Stomach (tissue), 9 donors: ENCODE results near the gene LY6G6C. TPM values are rescaled to one million over a fixed set of nuclear protein-coding genes. Genes with fewer than 3 reads are reported as not detected.

Source experiments
- DNase-seq, 2 donors: peaks; one replicate each; pipeline versions ENCODE4 v3.0.0 to v3.0.0-alpha.2; 2013 to 2019
- H3K27ac ChIP-seq, 5 donors: fragments of 200-600 bp in 4 of 5; sonication (generic) in 4 of 5; one replicate each; pipeline ENCODE4 v1.5.1; 2013 to 2019; ENCODE audit warnings: mild to moderate bottlenecking in 1 of 5, moderate library complexity in 1 of 5
- H3K27me3 ChIP-seq, 3 donors: fragments of 200-600 bp; sonication (generic); one replicate each; pipeline ENCODE4 v1.5.1; 2017 to 2019; ENCODE audit warnings: mixed run types in 1 of 3
- H3K36me3 ChIP-seq, 4 donors: fragments of 200-600 bp; sonication (generic); 1 replicate in 3 of 4; 2 replicates in 1 of 4; pipeline ENCODE4 v1.5.1; 2016 to 2019
- H3K4me1 ChIP-seq, 4 donors: fragments of 200-600 bp; sonication (generic); one replicate each; pipeline ENCODE4 v1.5.1; 2016 to 2019
- H3K4me3 ChIP-seq, 4 donors: fragments of 200-600 bp; sonication (generic) in 3 of 4; one replicate each; pipeline ENCODE4 v1.5.1; 2016 to 2019; ENCODE audit warnings: mild to moderate bottlenecking in 1 of 4
- H3K9me3 ChIP-seq, 4 donors: fragments of 200-600 bp; sonication (generic); one replicate each; pipeline ENCODE4 v1.5.1; 2016 to 2019
- EP300 ChIP-seq: sonication (generic); formaldehyde crosslinking; IDR thresholded peaks from one replicate; pipeline ENCODE4 v1.6.1; 2017; ENCODE audit warnings: antibody characterized with exemption
- POLR2A ChIP-seq, 4 donors: fragments of 450-650 bp; IDR thresholded peaks; one replicate each; pipeline ENCODE4 v1.6.1; 2016; ENCODE audit warnings: antibody characterized with exemption in 4 of 4, control low read depth in 2 of 4, mild to moderate bottlenecking in 1 of 4, moderate library complexity in 1 of 4
- POLR2AphosphoS5 ChIP-seq, 3 donors: sonication (generic); formaldehyde crosslinking; IDR thresholded peaks; one replicate each; pipeline ENCODE4 v1.6.1; 2016; ENCODE audit warnings: antibody characterized with exemption in 3 of 3
- WGBS, 5 donors: extraction: QIAGEN DNeasy Blood & Tissue Kit in 3 of 5; methylation state at CpG; one replicate each; pipeline versions ENCODE4 v1.1.5 to v1.1.7; 2013 to 2018; 5-methylcytosine and 5-hydroxymethylcytosine counted together
- intact Hi-C: fragments of 100-400 bp; cut with DNase I; formaldehyde crosslinking; loops from one replicate; pipeline ENCODE4 v1.15.1; 2023; ENCODE audit warnings: low total_unique reads
- polyA plus RNA-seq, 3 donors: library from polyadenylated mRNA; stranded (reverse); fragments of 200-250 nt; gene quantifications; one replicate each; pipeline ENCODE4 v1.2.3, GENCODE V29; 2013
- total RNA-seq, 5 donors: library from RNA; depleted of rRNA; stranded (reverse); fragments of >200 nt; gene quantifications; one replicate each; pipeline versions ENCODE4 v1.1.0 to v1.2.3, GENCODE V29; 2014 to 2016
- TF ChIP-seq, protein P1 (sequence below), 7 experiments: fragments of 450-650 bp in 4 of 7; fragments of 200-600 bp in 3 of 7; sonication (generic) in 3 of 7; IDR thresholded peaks; one replicate each; pipeline ENCODE4 v1.5.1; 2016 to 2019; ENCODE audit warnings: antibody characterized with exemption in 7 of 7, control low read depth in 2 of 7, mild to moderate bottlenecking in 1 of 7
- donor health status: healthy with polysubstance abuse.
- donor health status: Bipolar disorder and iron deficiency.
- donor health status: healthy.

The LY6G6C gene
- total and polyA plus RNA-seq, 8 donors, result 0.90 TPM; not detected in 7

GRCh38 chr6:31692353-31692752, 29.2 kb downstream of the LY6G6C start:
- Histone ChIP-seq H3K36me3 (peaks cover 84 to 100% (median 100%) of the 10 kb centered on the region in 4 donors), H3K27ac (no peak overlapping the region), H3K4me1 (peaks cover 4 to 20% (median 12%) of the 10 kb centered on the region in 4 donors), H3K27me3 (no peaks in the 10 kb centered on the region), H3K4me3 (no peak overlapping the region), H3K9me3 (no peaks in the 10 kb centered on the region)
- no peak for DNase-seq
- WGBS, 5 donors, result 71 to 83% (median 78%) methylated on average over 4 of the region's 4 CpGs
- intact Hi-C loops, result no loop called here
- TF ChIP-seq, protein P1, sequence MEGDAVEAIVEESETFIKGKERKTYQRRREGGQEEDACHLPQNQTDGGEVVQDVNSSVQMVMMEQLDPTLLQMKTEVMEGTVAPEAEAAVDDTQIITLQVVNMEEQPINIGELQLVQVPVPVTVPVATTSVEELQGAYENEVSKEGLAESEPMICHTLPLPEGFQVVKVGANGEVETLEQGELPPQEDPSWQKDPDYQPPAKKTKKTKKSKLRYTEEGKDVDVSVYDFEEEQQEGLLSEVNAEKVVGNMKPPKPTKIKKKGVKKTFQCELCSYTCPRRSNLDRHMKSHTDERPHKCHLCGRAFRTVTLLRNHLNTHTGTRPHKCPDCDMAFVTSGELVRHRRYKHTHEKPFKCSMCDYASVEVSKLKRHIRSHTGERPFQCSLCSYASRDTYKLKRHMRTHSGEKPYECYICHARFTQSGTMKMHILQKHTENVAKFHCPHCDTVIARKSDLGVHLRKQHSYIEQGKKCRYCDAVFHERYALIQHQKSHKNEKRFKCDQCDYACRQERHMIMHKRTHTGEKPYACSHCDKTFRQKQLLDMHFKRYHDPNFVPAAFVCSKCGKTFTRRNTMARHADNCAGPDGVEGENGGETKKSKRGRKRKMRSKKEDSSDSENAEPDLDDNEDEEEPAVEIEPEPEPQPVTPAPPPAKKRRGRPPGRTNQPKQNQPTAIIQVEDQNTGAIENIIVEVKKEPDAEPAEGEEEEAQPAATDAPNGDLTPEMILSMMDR (IDR thresholded peaks at IDR 0.05), result no peak
- no peak for TF ChIP-seq POLR2A (IDR thresholded peaks at IDR 0.05)

DNA sequence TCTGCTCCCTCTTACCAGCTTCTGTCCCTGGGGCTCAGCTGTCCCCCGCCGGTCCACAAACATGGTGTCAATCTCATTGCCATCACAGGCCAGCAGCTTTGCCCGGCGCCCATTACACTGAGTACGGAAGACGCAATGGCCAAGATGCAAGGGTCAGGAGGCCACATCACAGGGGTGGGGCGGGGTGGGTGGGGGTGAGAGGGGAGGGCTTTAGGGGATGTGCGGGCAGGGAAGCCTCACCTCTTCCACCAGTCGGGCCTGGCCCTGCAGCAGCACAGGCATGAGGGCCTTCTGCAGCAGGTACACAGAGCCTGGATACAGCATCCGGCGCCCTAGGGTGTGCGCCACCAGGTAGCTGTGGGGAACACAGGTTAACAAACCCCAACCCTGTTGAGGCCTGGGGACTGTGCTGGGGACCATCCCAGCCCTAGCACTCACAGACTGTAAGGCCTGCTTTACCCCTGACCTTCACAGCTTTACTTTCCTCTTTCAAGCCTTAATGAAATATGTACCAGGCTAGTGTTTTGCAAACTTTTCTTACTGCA, 29.9 kb downstream of the LY6G6C start:
- WGBS, 5 donors, result 91 to 95% (median 93%) methylated on average over 6 to 12 of the region's 12 CpGs
- Histone ChIP-seq H3K9me3 (no peaks in the 10 kb centered on the region), H3K27me3 (no peaks in the 10 kb centered on the region), H3K4me1 (peaks cover 4 to 20% (median 12%) of the 10 kb centered on the region in 4 donors), H3K27ac (no peak overlapping the region), H3K36me3 (peaks cover 87 to 100% (median 100%) of the 10 kb centered on the region in 4 donors), H3K4me3 (no peak overlapping the region)
- intact Hi-C loops, result no loop called here
- TF ChIP-seq POLR2AphosphoS5 (IDR thresholded peaks at IDR 0.05) (no peak), POLR2A (IDR thresholded peaks at IDR 0.05) (no peak), EP300 (no peak)
- TF ChIP-seq, protein P1 (IDR thresholded peaks at IDR 0.05), result no peak
- DNase-seq, result no peak

- DNase-seq, result no peak
- H3K4me1 ChIP-seq, result peaks cover 4 to 20% (median 12%) of the 10 kb centered on the region in 4 donors
- no peaks in the 10 kb centered on the region for H3K27me3 ChIP-seq
- TF ChIP-seq, protein P1 (IDR thresholded peaks at IDR 0.05), result no peak
- no peak for TF ChIP-seq POLR2AphosphoS5 (IDR thresholded peaks at IDR 0.05)
- peaks cover 86 to 100% (median 100%) of the 10 kb centered on the region in 4 donors for H3K36me3 ChIP-seq
- no peaks in the 10 kb centered on the region for H3K9me3 ChIP-seq
- peak overlapping the region in 4 of 5 donors; percentile 25 to 72 (median 27) for H3K27ac ChIP-seq
- intact Hi-C loops, result no loop called here
- 83 to 89% (median 87%) methylated on average over 6 of the region's 6 CpGs for WGBS, 5 donors
- no peak overlapping the region for H3K4me3 ChIP-seq
Measured at GRCh38 chr6:31691078-31691463, 30.5 kb downstream of the LY6G6C start.

DNA sequence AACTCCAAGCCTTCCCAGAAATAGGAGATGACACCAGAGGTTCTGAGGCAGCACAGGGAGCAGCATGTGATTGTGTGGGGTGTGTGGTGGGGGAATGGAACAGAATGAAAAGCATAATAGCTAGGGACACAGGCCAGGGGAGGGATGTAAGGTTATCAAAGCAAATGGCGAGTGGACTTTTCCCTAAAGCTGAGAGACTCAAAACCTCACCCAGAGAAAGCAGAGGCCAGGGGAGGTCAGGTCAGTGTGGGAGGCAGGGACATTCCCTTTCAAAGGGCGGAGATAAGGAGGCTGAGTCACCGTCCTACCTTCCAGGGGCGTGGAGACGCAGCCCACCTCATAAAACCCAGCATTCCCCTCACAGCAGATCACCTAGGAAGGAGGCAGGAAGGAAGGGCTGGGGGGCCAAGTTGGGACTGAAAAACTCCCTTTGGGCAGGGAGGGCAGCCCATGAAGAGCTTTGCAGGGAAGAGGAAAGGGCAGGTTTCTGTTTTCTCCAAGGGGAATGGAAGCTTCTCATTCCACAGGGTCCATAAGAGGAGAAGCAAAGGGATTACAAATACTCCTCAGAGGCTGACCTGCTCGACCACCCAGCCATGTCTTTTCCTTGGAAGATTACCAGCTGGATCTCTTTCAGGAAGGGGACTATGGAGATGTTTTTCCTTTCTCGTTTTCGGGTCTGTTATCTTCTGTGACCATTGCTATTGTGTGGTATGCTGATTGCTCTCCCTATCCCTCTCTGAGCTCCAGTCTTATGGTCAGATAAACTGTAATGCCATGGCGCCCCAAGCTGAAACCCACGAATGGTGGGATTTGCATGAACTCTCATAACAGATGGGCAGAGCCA, 31.1 kb downstream of the LY6G6C start:
- intact Hi-C loops, result no loop called here
- Histone ChIP-seq H3K36me3 (peaks cover 81 to 100% (median 100%) of the 10 kb centered on the region in 4 donors), H3K27ac (peak overlapping the region; percentile 3 to 72 (median 26)), H3K9me3 (no peaks in the 10 kb centered on the region), H3K4me1 (peaks cover 4 to 20% (median 12%) of the 10 kb centered on the region in 4 donors), H3K4me3 (no peak overlapping the region), H3K27me3 (no peaks in the 10 kb centered on the region)
- DNase-seq, result peak; percentile 37 to 76
- TF ChIP-seq POLR2A (IDR thresholded peaks at IDR 0.05) (no peak), EP300 (no peak), POLR2AphosphoS5 (IDR thresholded peaks at IDR 0.05) (peak in 1 of 3 donors; percentile 8)
- TF ChIP-seq, protein P1 (IDR thresholded peaks at IDR 0.05), result no peak
- 33 to 54% (median 39%) methylated on average over 10 of the region's 10 CpGs for WGBS, 5 donors
